ENCODE data around the gene PRODH. TPM values are rescaled to one million over a fixed set of nuclear protein-coding genes. Genes with fewer than 3 reads are reported as not detected.
"Not testable (repeated sequence)": the region's sequence is repeated elsewhere in the genome, so short reads cannot be mapped to it uniquely, and the experiment has no call there.

The PRODH gene
- total and polyA plus RNA-seq, 2 experiments from 2014 or later = 10.0 to 67.4 TPM

GRCh38 chr22:18947905-18948304, 11.8 kb upstream of the PRODH start (continued):
- TF ChIP-seq EZH2phosphoT487 (IDR thresholded peaks at IDR 0.05; ENCODE audit: unreplicated experiment) (no peak), JUNB (IDR thresholded peaks at IDR 0.05; ENCODE audit: unreplicated experiment) (no peak), STAT1 (IDR thresholded peaks at IDR 0.05; ENCODE audit: unreplicated experiment) (no peak), NANOG (IDR thresholded peaks at IDR 0.05; ENCODE audit: borderline replicate concordance) (no peak), EZH2 (IDR thresholded peaks at IDR 0.05; ENCODE audit: low read depth, unreplicated experiment) (no peak)
- TF ChIP-seq, protein P1, sequence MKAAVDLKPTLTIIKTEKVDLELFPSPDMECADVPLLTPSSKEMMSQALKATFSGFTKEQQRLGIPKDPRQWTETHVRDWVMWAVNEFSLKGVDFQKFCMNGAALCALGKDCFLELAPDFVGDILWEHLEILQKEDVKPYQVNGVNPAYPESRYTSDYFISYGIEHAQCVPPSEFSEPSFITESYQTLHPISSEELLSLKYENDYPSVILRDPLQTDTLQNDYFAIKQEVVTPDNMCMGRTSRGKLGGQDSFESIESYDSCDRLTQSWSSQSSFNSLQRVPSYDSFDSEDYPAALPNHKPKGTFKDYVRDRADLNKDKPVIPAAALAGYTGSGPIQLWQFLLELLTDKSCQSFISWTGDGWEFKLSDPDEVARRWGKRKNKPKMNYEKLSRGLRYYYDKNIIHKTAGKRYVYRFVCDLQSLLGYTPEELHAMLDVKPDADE (IDR thresholded peaks at IDR 0.05) = no peak
- TF ChIP-seq, protein P2, sequence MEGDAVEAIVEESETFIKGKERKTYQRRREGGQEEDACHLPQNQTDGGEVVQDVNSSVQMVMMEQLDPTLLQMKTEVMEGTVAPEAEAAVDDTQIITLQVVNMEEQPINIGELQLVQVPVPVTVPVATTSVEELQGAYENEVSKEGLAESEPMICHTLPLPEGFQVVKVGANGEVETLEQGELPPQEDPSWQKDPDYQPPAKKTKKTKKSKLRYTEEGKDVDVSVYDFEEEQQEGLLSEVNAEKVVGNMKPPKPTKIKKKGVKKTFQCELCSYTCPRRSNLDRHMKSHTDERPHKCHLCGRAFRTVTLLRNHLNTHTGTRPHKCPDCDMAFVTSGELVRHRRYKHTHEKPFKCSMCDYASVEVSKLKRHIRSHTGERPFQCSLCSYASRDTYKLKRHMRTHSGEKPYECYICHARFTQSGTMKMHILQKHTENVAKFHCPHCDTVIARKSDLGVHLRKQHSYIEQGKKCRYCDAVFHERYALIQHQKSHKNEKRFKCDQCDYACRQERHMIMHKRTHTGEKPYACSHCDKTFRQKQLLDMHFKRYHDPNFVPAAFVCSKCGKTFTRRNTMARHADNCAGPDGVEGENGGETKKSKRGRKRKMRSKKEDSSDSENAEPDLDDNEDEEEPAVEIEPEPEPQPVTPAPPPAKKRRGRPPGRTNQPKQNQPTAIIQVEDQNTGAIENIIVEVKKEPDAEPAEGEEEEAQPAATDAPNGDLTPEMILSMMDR (conservative IDR thresholded peaks at IDR 0.05; ENCODE audit: low read depth in 2 of 2) = no peak

DNA sequence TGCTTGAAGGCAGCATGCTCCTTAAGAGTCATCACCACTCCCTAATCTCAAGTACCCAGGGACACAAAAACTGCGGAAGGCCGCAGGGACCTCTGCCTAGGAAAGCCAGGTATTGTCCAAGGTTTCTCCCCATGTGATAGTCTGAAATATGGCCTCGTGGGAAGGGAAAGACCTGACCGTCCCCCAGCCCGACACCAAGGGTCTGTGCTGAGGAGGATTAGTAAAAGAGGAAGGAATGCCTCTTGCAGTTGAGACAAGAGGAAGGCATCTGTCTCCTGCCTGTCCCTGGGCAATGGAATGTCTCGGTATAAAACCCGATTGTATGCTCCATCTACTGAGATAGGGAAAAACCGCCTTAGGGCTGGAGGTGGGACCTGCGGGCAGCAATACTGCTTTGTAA, 11.0 kb upstream of the PRODH start:
- not testable (repeated sequence) for H3K27me3 ChIP-seq (ENCODE audit: insufficient read depth); H3K4me3 Mint-ChIP-seq; ATAC-seq; H3K9me2 ChIP-seq (ENCODE audit: insufficient read depth); H2AFZ ChIP-seq; H3K27ac ChIP-seq (ENCODE audit: low read depth); H3K4me3 ChIP-seq; H3K36me3 Mint-ChIP-seq (ENCODE audit: low read depth); H3K36me3 ChIP-seq (ENCODE audit: insufficient read depth); H3K27me3 Mint-ChIP-seq (ENCODE audit: insufficient read depth, low read depth, poor library complexity); H3K27ac Mint-ChIP-seq; H3K9me3 Mint-ChIP-seq; H4K20me1 ChIP-seq (replicated peaks; ENCODE audit: insufficient read depth); H3F3A ChIP-seq (replicated peaks; ENCODE audit: low read depth); DNase-seq (ENCODE audit: low spot score); H3K4me2 ChIP-seq; H3K79me2 ChIP-seq (replicated peaks; ENCODE audit: insufficient read depth)
- H3K4me1 ChIP-seq (ENCODE audit: insufficient read depth) = peaks cover 11% of the 10 kb centered on the region
- peaks cover 12% of the 10 kb centered on the region for H3K4me1 Mint-ChIP-seq

DNA sequence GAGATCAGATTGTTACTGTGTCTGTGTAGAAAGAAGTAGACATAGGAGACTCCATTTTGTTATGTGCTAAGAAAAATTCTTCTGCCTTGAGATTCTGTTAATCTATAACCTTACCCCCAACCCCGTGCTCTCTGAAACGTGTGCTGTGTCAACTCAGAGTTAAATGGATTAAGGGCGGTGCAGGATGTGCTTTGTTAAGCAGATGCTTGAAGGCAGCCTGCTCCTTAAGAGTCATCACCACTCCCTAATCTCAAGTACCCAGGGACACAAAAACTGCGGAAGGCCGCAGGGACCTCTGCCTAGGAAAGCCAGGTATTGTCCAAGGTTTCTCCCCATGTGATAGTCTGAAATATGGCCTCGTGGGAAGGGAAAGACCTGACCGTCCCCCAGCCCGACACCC, 2.6 kb upstream of the PRODH start:
- H3K4me1 Mint-ChIP-seq; H3K36me3 Mint-ChIP-seq (ENCODE audit: low read depth); H3K27ac ChIP-seq (ENCODE audit: low read depth); H3K27me3 ChIP-seq (ENCODE audit: insufficient read depth); H3K27me3 Mint-ChIP-seq (ENCODE audit: insufficient read depth, low read depth, poor library complexity); H3K4me3 Mint-ChIP-seq; H3K9me2 ChIP-seq (ENCODE audit: insufficient read depth); H3F3A ChIP-seq (replicated peaks; ENCODE audit: low read depth); H3K36me3 ChIP-seq (ENCODE audit: insufficient read depth); H2AFZ ChIP-seq; DNase-seq (ENCODE audit: low spot score); H3K79me2 ChIP-seq (replicated peaks; ENCODE audit: insufficient read depth); H3K4me2 ChIP-seq; H4K20me1 ChIP-seq (replicated peaks; ENCODE audit: insufficient read depth); H3K9me3 Mint-ChIP-seq; H3K4me1 ChIP-seq (ENCODE audit: insufficient read depth); H3K27ac Mint-ChIP-seq; ATAC-seq; H3K4me3 ChIP-seq: not testable (repeated sequence)

DNA sequence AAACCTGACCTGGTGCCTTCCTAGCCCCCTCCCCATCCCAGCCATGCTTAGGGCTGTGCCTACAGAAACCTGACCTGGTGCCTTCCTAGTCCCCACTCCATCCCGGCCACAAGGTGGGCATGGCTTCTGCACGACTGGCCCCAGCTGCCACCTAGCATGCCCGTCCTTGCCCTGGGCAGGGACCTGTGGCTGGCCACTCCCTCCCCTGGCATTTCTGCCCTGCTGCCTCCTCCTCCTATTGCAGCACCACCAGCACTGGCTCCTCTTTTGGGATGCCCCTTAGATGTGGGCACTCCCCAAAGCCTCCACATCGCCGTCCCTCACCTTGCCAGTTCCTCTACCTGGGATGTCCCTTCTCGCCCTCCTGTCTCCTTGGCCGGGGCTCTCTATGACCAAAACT, 1.4 kb downstream of the PRODH start:
- H3K36me3 Mint-ChIP-seq (ENCODE audit: low read depth); H3K9me3 Mint-ChIP-seq; ATAC-seq; H4K20me1 ChIP-seq (replicated peaks; ENCODE audit: insufficient read depth); H3K27me3 ChIP-seq (ENCODE audit: insufficient read depth); H3K9me2 ChIP-seq (ENCODE audit: insufficient read depth); H3K27ac ChIP-seq (ENCODE audit: low read depth); H3K4me2 ChIP-seq; H3K4me1 Mint-ChIP-seq; H3K4me3 Mint-ChIP-seq; DNase-seq (ENCODE audit: low spot score); H3K4me1 ChIP-seq (ENCODE audit: insufficient read depth); H3K4me3 ChIP-seq; H3K79me2 ChIP-seq (replicated peaks; ENCODE audit: insufficient read depth); H3K27ac Mint-ChIP-seq; H2AFZ ChIP-seq; H3K27me3 Mint-ChIP-seq (ENCODE audit: insufficient read depth, low read depth, poor library complexity); H3F3A ChIP-seq (replicated peaks; ENCODE audit: low read depth); H3K36me3 ChIP-seq (ENCODE audit: insufficient read depth): not testable (repeated sequence)

Measured in GM23338 (cell line).